Thyroid gland (tissue), 4 donors: ENCODE results near the gene RASGRP1.

Experiments used
- POLR2A ChIP-seq, 2 donors: fragments of 450-650 bp; IDR thresholded peaks; one replicate each; pipeline ENCODE4 v1.6.1; 2017; ENCODE audit warnings: antibody characterized with exemption in 2 of 2, mild to moderate bottlenecking in 2 of 2, moderate library complexity in 1 of 2
- TF ChIP-seq, protein P1 (sequence below), 6 experiments: fragments of 200-600 bp in 3 of 6; fragments of 450-650 bp in 3 of 6; sonication (generic) in 3 of 6; IDR thresholded peaks; one replicate each; pipeline ENCODE4 v1.5.1; 2016 to 2019; ENCODE audit warnings: antibody characterized with exemption in 6 of 6, mild to moderate bottlenecking in 2 of 6, inconsistent platforms in 1 of 6, moderate library complexity in 1 of 6

DNA sequence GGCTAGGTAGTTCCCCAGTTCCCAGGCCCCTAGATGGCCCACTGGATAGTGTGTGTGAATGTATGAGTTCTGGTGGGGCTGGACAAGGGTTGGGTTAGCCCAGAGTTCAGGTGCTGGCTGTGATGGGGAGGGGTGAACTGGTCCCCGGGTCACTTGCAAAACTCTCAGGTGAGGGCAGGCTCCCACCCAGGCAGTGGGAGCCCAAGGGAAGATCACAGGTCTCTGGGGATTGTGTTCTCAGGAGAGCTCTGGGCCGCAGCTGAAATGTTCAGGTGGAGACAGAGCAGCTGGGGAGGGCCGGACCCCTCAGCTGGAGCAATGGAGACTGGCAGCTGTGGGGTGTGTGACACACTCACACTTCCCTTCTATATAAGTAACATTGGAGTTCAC lies 123.5 kb downstream of the RASGRP1 start:
- TF ChIP-seq, protein P1, sequence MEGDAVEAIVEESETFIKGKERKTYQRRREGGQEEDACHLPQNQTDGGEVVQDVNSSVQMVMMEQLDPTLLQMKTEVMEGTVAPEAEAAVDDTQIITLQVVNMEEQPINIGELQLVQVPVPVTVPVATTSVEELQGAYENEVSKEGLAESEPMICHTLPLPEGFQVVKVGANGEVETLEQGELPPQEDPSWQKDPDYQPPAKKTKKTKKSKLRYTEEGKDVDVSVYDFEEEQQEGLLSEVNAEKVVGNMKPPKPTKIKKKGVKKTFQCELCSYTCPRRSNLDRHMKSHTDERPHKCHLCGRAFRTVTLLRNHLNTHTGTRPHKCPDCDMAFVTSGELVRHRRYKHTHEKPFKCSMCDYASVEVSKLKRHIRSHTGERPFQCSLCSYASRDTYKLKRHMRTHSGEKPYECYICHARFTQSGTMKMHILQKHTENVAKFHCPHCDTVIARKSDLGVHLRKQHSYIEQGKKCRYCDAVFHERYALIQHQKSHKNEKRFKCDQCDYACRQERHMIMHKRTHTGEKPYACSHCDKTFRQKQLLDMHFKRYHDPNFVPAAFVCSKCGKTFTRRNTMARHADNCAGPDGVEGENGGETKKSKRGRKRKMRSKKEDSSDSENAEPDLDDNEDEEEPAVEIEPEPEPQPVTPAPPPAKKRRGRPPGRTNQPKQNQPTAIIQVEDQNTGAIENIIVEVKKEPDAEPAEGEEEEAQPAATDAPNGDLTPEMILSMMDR (IDR thresholded peaks at IDR 0.05): no peak
- TF ChIP-seq POLR2A (IDR thresholded peaks at IDR 0.05): no peak
